ENCODE results near the gene POU2AF2.

The POU2AF2 gene

GRCh38 chr11:111322534-111322933 is 77.0 kb downstream of the POU2AF2 start:
- no peak for DNase-seq

GRCh38 chr11:111324277-111324720 is 78.8 kb downstream of the POU2AF2 start:
- intact Hi-C loops (cut with DNase I) = no loop called here
- DNase-seq = peak in 2 of 42 donors; percentile 8 to 25

More at GRCh38 chr11:111322534-111322933, 77.0 kb downstream of the POU2AF2 start:
- intact Hi-C loops (cut with DNase I) = no loop called here

- DNase-seq = no peak
- intact Hi-C loops (cut with DNase I) = no loop called here
Observed at GRCh38 chr11:111325259-111325658, 79.7 kb downstream of the POU2AF2 start.

- DNase-seq = no peak
- intact Hi-C loops (cut with DNase I) = no loop called here
Observed at GRCh38 chr11:111326824-111327223, 81.3 kb downstream of the POU2AF2 start.

GRCh38 chr11:111327908-111328624 is 82.5 kb downstream of the POU2AF2 start:
- DNase-seq = peak in 2 of 42 donors; percentile 12 to 23
- intact Hi-C loops (cut with DNase I) = no loop called here

DNA sequence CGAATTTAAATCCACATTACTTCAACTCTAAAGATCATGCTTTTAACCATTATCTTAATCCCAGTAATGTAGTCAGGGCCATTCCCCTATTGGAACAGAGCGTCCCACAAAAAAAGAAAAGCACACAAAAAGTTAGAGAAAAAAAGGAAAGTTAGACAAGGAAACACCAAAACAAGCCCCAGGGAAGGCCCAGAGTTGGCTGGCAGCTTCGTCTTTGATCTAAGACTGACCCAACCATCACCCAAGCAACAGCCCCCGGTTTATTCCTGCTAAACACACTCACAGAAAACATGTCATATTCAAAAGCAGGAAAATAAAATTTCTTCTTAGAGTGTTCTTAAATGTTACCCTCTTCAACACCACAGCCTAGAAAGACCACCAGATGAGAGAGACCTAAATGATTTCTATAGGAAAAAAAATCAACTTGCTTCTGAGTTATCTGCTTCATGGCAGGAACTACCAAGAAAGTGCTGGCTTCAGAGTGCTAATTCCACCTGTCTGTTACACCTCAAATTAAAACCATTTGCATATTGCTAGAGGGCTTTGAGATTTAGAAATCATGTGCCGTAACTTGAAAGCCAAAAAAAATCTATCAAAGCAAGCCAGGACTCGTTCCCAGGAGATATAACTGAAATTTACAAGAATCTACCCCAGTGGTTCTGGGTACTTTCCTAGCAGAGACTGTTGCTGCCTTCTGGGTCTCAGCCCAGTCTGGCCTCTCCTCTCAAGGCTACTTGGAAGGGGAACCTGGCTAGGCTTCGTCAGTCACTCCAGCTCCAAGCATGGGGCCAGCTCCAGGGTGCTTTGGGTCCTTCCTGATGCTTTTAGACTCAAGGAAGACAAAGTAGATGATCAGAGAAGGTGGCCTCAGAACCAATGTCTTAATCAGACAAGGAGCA is 84.0 kb downstream of the POU2AF2 start:
- intact Hi-C loops (cut with DNase I) = no loop called here
- peak in 27 of 42 donors; percentile 11 to 76 (median 44) for DNase-seq

- intact Hi-C loops (cut with DNase I) = no loop called here
- no peak for DNase-seq
Observed at GRCh38 chr11:111330234-111330893, 84.8 kb downstream of the POU2AF2 start.

GRCh38 chr11:111331711-111332479 is 86.4 kb downstream of the POU2AF2 start:
- DNase-seq = no peak
- intact Hi-C loops (cut with DNase I) = no loop called here

- DNase-seq = no peak
Observed at GRCh38 chr11:111334532-111335502, 89.3 kb downstream of the POU2AF2 start.

DNA sequence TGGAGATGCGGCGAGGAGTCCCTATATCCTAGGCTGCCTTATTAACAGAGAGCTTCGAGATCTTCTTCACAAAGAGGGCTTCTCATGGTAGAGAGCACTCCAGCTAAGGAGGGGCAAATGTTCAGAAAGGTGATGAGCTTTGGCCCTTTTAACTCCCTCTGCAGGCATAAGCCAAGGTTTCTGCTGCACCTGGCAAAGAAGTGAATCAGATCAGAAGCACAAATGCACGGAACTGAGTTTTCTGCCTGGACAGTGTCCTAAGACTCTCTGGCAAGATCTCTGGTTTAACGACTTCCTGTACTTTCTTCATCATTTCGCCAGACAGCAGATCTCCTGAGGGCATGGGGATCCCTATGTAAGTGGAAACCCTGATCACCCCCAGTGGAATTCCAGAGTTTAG is 90.0 kb downstream of the POU2AF2 start:
- no peak for DNase-seq
- intact Hi-C loops (cut with DNase I) = no loop called here

More at GRCh38 chr11:111334532-111335502, 89.3 kb downstream of the POU2AF2 start:
- intact Hi-C loops (cut with DNase I) = no loop called here
